ENCODE measurements around the gene ATP11C. TPM values are rescaled to one million over a fixed set of nuclear protein-coding genes. Genes with fewer than 3 reads are reported as not detected.
"Not testable (repeated sequence)": the region's sequence is repeated elsewhere in the genome, so short reads cannot be mapped to it uniquely, and the experiment has no call there.

Gene ATP11C
- total RNA-seq, 1 donor from 2014 or later: 23.8 TPM

GRCh38 chrX:139881130-139881529, 51.7 kb downstream of the ATP11C start:
- intact Hi-C loops (cut with micrococcal nuclease): no loop called here
- H3K4me1 Mint-ChIP-seq (ENCODE audit: low read depth): peaks cover 11% of the 10 kb centered on the region
- DNase-seq (ENCODE audit: low spot score): no peak
- H3K9me3 Mint-ChIP-seq: no peaks in the 10 kb centered on the region
- H3K36me3 Mint-ChIP-seq (ENCODE audit: low read depth): peaks cover 4% of the 10 kb centered on the region
- H3K27me3 Mint-ChIP-seq (ENCODE audit: low read depth): no peaks in the 10 kb centered on the region
- no peak overlapping the region for H3K27ac Mint-ChIP-seq
- H3K4me3 Mint-ChIP-seq (ENCODE audit: low read depth): no peak overlapping the region

- Mint-ChIP-seq H3K27ac (no peak overlapping the region), H3K27me3 (ENCODE audit: low read depth) (no peaks in the 10 kb centered on the region), H3K9me3 (no peaks in the 10 kb centered on the region), H3K36me3 (ENCODE audit: low read depth) (no peaks in the 10 kb centered on the region), H3K4me3 (ENCODE audit: low read depth) (no peak overlapping the region), H3K4me1 (ENCODE audit: low read depth) (peaks cover 9% of the 10 kb centered on the region)
- intact Hi-C loops (cut with micrococcal nuclease): no loop called here
- no peak for DNase-seq (ENCODE audit: low spot score)
Measured at GRCh38 chrX:139877710-139878414, 55.0 kb downstream of the ATP11C start.

GRCh38 chrX:139875841-139876240, 57.0 kb downstream of the ATP11C start:
- H3K36me3 Mint-ChIP-seq (ENCODE audit: low read depth): no peaks in the 10 kb centered on the region
- no peak overlapping the region for H3K4me3 Mint-ChIP-seq (ENCODE audit: low read depth)
- intact Hi-C loops (cut with micrococcal nuclease): no loop called here
- no peaks in the 10 kb centered on the region for H3K27me3 Mint-ChIP-seq (ENCODE audit: low read depth)
- H3K27ac Mint-ChIP-seq: no peak overlapping the region
- H3K4me1 Mint-ChIP-seq (ENCODE audit: low read depth): peaks cover 8% of the 10 kb centered on the region
- no peak for DNase-seq (ENCODE audit: low spot score)
- H3K9me3 Mint-ChIP-seq: no peaks in the 10 kb centered on the region

- no peak for DNase-seq (ENCODE audit: low spot score)
Measured at GRCh38 chrX:139869796-139870195, 63.1 kb downstream of the ATP11C start.

GRCh38 chrX:139864640-139865039, 68.2 kb downstream of the ATP11C start:
- intact Hi-C loops (cut with micrococcal nuclease): no loop called here
- Mint-ChIP-seq H3K36me3 (ENCODE audit: low read depth) (peaks cover 4% of the 10 kb centered on the region), H3K4me1 (ENCODE audit: low read depth) (peaks cover 2% of the 10 kb centered on the region), H3K27me3 (ENCODE audit: low read depth) (no peaks in the 10 kb centered on the region), H3K27ac (no peak overlapping the region), H3K4me3 (ENCODE audit: low read depth) (no peak overlapping the region), H3K9me3 (no peaks in the 10 kb centered on the region)
- DNase-seq (ENCODE audit: low spot score): no peak

More at GRCh38 chrX:139869796-139870195, 63.1 kb downstream of the ATP11C start:
- no peak overlapping the region for H3K4me3 Mint-ChIP-seq (ENCODE audit: low read depth)
- no peak overlapping the region for H3K27ac Mint-ChIP-seq
- intact Hi-C loops (cut with micrococcal nuclease): no loop called here
- H3K4me1 Mint-ChIP-seq (ENCODE audit: low read depth): peaks cover 2% of the 10 kb centered on the region
- no peaks in the 10 kb centered on the region for H3K27me3 Mint-ChIP-seq (ENCODE audit: low read depth)
- no peaks in the 10 kb centered on the region for H3K9me3 Mint-ChIP-seq
- H3K36me3 Mint-ChIP-seq (ENCODE audit: low read depth): peaks cover 4% of the 10 kb centered on the region

GRCh38 chrX:139862208-139862607, 70.6 kb downstream of the ATP11C start:
- H3K27ac Mint-ChIP-seq: no peak overlapping the region
- no peaks in the 10 kb centered on the region for H3K9me3 Mint-ChIP-seq
- H3K36me3 Mint-ChIP-seq (ENCODE audit: low read depth): no peaks in the 10 kb centered on the region
- no peak for DNase-seq (ENCODE audit: low spot score)
- intact Hi-C loops (cut with micrococcal nuclease): no loop called here
- H3K27me3 Mint-ChIP-seq (ENCODE audit: low read depth): no peaks in the 10 kb centered on the region
- H3K4me1 Mint-ChIP-seq (ENCODE audit: low read depth): no peaks in the 10 kb centered on the region
- H3K4me3 Mint-ChIP-seq (ENCODE audit: low read depth): no peak overlapping the region

GRCh38 chrX:139856826-139857225, 76.0 kb downstream of the ATP11C start:
- H3K4me3 Mint-ChIP-seq (ENCODE audit: low read depth); H3K27me3 Mint-ChIP-seq (ENCODE audit: low read depth); H3K36me3 Mint-ChIP-seq (ENCODE audit: low read depth); H3K9me3 Mint-ChIP-seq; DNase-seq (ENCODE audit: low spot score); H3K27ac Mint-ChIP-seq; intact Hi-C loops (cut with micrococcal nuclease); H3K4me1 Mint-ChIP-seq (ENCODE audit: low read depth): not testable (repeated sequence)

- Mint-ChIP-seq H3K36me3 (ENCODE audit: low read depth) (no peaks in the 10 kb centered on the region), H3K4me1 (ENCODE audit: low read depth) (no peaks in the 10 kb centered on the region), H3K27me3 (ENCODE audit: low read depth) (no peaks in the 10 kb centered on the region), H3K27ac (no peak overlapping the region), H3K9me3 (no peaks in the 10 kb centered on the region), H3K4me3 (ENCODE audit: low read depth) (no peak overlapping the region)
- DNase-seq (ENCODE audit: low spot score): no peak
- intact Hi-C loops (cut with micrococcal nuclease): no loop called here
Measured at GRCh38 chrX:139851730-139852129, 81.1 kb downstream of the ATP11C start.

- no peaks in the 10 kb centered on the region for H3K27me3 Mint-ChIP-seq (ENCODE audit: low read depth)
- no peak overlapping the region for H3K27ac Mint-ChIP-seq
- intact Hi-C loops (cut with micrococcal nuclease): no loop called here
- H3K36me3 Mint-ChIP-seq (ENCODE audit: low read depth): no peaks in the 10 kb centered on the region
- H3K4me1 Mint-ChIP-seq (ENCODE audit: low read depth): no peaks in the 10 kb centered on the region
- DNase-seq (ENCODE audit: low spot score): no peak
- H3K9me3 Mint-ChIP-seq: no peaks in the 10 kb centered on the region
- no peak overlapping the region for H3K4me3 Mint-ChIP-seq (ENCODE audit: low read depth)
Measured at GRCh38 chrX:139850968-139851367, 81.9 kb downstream of the ATP11C start.

GRCh38 chrX:139844884-139845283, 88.0 kb downstream of the ATP11C start:
- H3K27me3 Mint-ChIP-seq (ENCODE audit: low read depth): no peaks in the 10 kb centered on the region
- no peak overlapping the region for H3K27ac Mint-ChIP-seq
- intact Hi-C loops (cut with micrococcal nuclease): no loop called here
- peaks cover 6% of the 10 kb centered on the region for H3K4me1 Mint-ChIP-seq (ENCODE audit: low read depth)
- peaks cover 1% of the 10 kb centered on the region for H3K36me3 Mint-ChIP-seq (ENCODE audit: low read depth)
- no peak for DNase-seq (ENCODE audit: low spot score)
- H3K4me3 Mint-ChIP-seq (ENCODE audit: low read depth): no peak overlapping the region
- H3K9me3 Mint-ChIP-seq: no peaks in the 10 kb centered on the region

- intact Hi-C loops (cut with micrococcal nuclease): no loop called here
- peaks cover 4% of the 10 kb centered on the region for H3K36me3 Mint-ChIP-seq (ENCODE audit: low read depth)
- DNase-seq (ENCODE audit: low spot score): no peak
- peaks cover 6% of the 10 kb centered on the region for H3K4me1 Mint-ChIP-seq (ENCODE audit: low read depth)
- no peaks in the 10 kb centered on the region for H3K9me3 Mint-ChIP-seq
- no peak overlapping the region for H3K27ac Mint-ChIP-seq
- H3K27me3 Mint-ChIP-seq (ENCODE audit: low read depth): no peaks in the 10 kb centered on the region
- no peak overlapping the region for H3K4me3 Mint-ChIP-seq (ENCODE audit: low read depth)
Measured at GRCh38 chrX:139844163-139844562, 88.7 kb downstream of the ATP11C start.

- Mint-ChIP-seq H3K4me3 (ENCODE audit: low read depth) (no peak overlapping the region), H3K27ac (no peak overlapping the region), H3K36me3 (ENCODE audit: low read depth) (peaks cover 4% of the 10 kb centered on the region), H3K27me3 (ENCODE audit: low read depth) (no peaks in the 10 kb centered on the region), H3K4me1 (ENCODE audit: low read depth) (peaks cover 6% of the 10 kb centered on the region), H3K9me3 (peaks cover 4% of the 10 kb centered on the region)
- DNase-seq (ENCODE audit: low spot score): no peak
- intact Hi-C loops (cut with micrococcal nuclease): no loop called here
Measured at GRCh38 chrX:139842326-139843185, 90.3 kb downstream of the ATP11C start.

GRCh38 chrX:139836335-139836734, 96.5 kb downstream of the ATP11C start:
- H3K4me1 Mint-ChIP-seq (ENCODE audit: low read depth); H3K9me3 Mint-ChIP-seq; H3K4me3 Mint-ChIP-seq (ENCODE audit: low read depth); intact Hi-C loops (cut with micrococcal nuclease); DNase-seq (ENCODE audit: low spot score); H3K27me3 Mint-ChIP-seq (ENCODE audit: low read depth); H3K36me3 Mint-ChIP-seq (ENCODE audit: low read depth); H3K27ac Mint-ChIP-seq: not testable (repeated sequence)

Measured in activated T-helper 2 cell treated with anti-CD3 and anti-CD28 coated beads, Interferon-gamma antibody, Interleukin-2, Interleukin-4, amounts not matched to agents 10 μg/mL and 5 μg/mL and 100 μg/mL, durations not matched to agents 14 hours and 24 hours and 36 hours (primary cell).